OCI-LY1 (cell line): ENCODE results near the gene EEIG1.

Experiments used
- H2AFZ ChIP-seq: fragments of 200-600 bp; sonication (generic), shearing (Covaris generic); 2 replicates; pipeline ENCODE4 v1.6.0; 2014; ENCODE audit warnings: antibody characterized with exemption, mild to moderate bottlenecking, low read length
- H3F3A ChIP-seq: fragments of 200-600 bp; sonication (generic), shearing (Covaris generic); 2 replicates; pipeline ENCODE4 v1.6.0; 2014; ENCODE audit warnings: mild to moderate bottlenecking, antibody characterized with exemption, low read length, moderate library complexity; ENCODE audit not compliant: insufficient read depth
- H3K27ac ChIP-seq: fragments of 200-600 bp; sonication (generic); 2 replicates; pipeline ENCODE4 v1.5.1; 2014; ENCODE audit warnings: low read length, mixed run types, mild to moderate bottlenecking, low read depth; ENCODE audit not compliant: poor library complexity, severe bottlenecking
- H3K27me3 ChIP-seq: fragments of 200-600 bp; sonication (generic); 2 replicates; pipeline ENCODE4 v1.6.0; 2014; ENCODE audit warnings: antibody characterized with exemption, mild to moderate bottlenecking, low read length, moderate library complexity; ENCODE audit not compliant: insufficient read depth
- H3K36me3 ChIP-seq: fragments of 200-600 bp; sonication (generic); 2 replicates; pipeline ENCODE4 v1.6.1; 2014; ENCODE audit warnings: mild to moderate bottlenecking, antibody characterized with exemption, low read length, moderate library complexity, mixed read lengths; ENCODE audit not compliant: insufficient read depth
- H3K4me1 ChIP-seq: fragments of 200-600 bp; sonication (generic); 2 replicates; pipeline ENCODE4 v1.5.1; 2014; ENCODE audit warnings: mild to moderate bottlenecking, low read length, moderate library complexity; ENCODE audit not compliant: insufficient read depth, severe bottlenecking
- H3K4me2 ChIP-seq: fragments of 200-600 bp; sonication (generic), shearing (Covaris generic); 2 replicates; pipeline ENCODE4 v1.6.1; 2014; ENCODE audit warnings: low read length
- H3K4me3 ChIP-seq: fragments of 200-600 bp; sonication (generic); 2 replicates; pipeline ENCODE4 v1.5.1; 2014; ENCODE audit warnings: low read length, low read depth, mild to moderate bottlenecking, mixed read lengths; ENCODE audit not compliant: poor library complexity, severe bottlenecking
- H3K79me2 ChIP-seq: fragments of 200-600 bp; shearing (Covaris generic); 2 replicates; pipeline ENCODE4 v1.6.1; 2016; ENCODE audit warnings: mixed run types, low read length, mixed read lengths; ENCODE audit not compliant: insufficient read depth
- H3K9ac ChIP-seq: fragments of 200-600 bp; sonication (generic), shearing (Covaris generic); 2 replicates; pipeline ENCODE4 v1.6.1; 2014; ENCODE audit warnings: mild to moderate bottlenecking, low read length, mixed read lengths
- H3K9me2 ChIP-seq: fragments of 200-600 bp; sonication (generic), shearing (Covaris generic); 2 replicates; pipeline ENCODE4 v1.6.1; 2014; ENCODE audit warnings: low read depth, mild to moderate bottlenecking, low read length, mixed read lengths
- H3K9me3 ChIP-seq: fragments of 200-600 bp; shearing (Covaris generic); 2 replicates; pipeline ENCODE4 v1.6.1; 2014; ENCODE audit warnings: low read length, mixed read lengths
- H4K20me1 ChIP-seq: fragments of 200-600 bp; sonication (generic), shearing (Covaris generic); 2 replicates; pipeline ENCODE4 v1.6.0; 2016; ENCODE audit warnings: mild to moderate bottlenecking, low read length; ENCODE audit not compliant: insufficient read depth
- CTCF ChIP-seq: fragments of 200-600 bp; sonication (generic), shearing (Covaris generic); IDR thresholded peaks from 2 replicates; pipeline ENCODE4 v1.5.1; 2017; ENCODE audit warnings: mild to moderate bottlenecking, antibody characterized with exemption, low read length, moderate library complexity, mixed read lengths
- EZH2 ChIP-seq: fragments of 200-600 bp; sonication (generic), shearing (Covaris generic); IDR thresholded peaks from 2 replicates; pipeline ENCODE4 v1.8.0; 2017; ENCODE audit warnings: borderline replicate concordance, mixed run types, mild to moderate bottlenecking, antibody characterized with exemption, low read length, moderate library complexity, mixed read lengths

The EEIG1 gene

GRCh38 chr9:127953768-127954505 is 26.9 kb downstream of the EEIG1 start:
- Histone ChIP-seq H3K4me3 (no peak overlapping the region), H2AFZ (no peak overlapping the region), H3K9me3 (no peaks in the 10 kb centered on the region), H3F3A (no peaks in the 10 kb centered on the region), H3K27ac (peak overlapping the region; percentile 6), H3K9ac (no peak overlapping the region), H3K27me3 (no peaks in the 10 kb centered on the region), H4K20me1 (no peaks in the 10 kb centered on the region), H3K4me1 (peaks cover 33% of the 10 kb centered on the region), H3K9me2 (no peaks in the 10 kb centered on the region), H3K79me2 (peaks cover 51% of the 10 kb centered on the region), H3K4me2 (no peak overlapping the region), H3K36me3 (peaks cover 24% of the 10 kb centered on the region; the same call in 1 of the 2 replicates)
- no peak for TF ChIP-seq EZH2
- TF ChIP-seq CTCF = no peak

DNA sequence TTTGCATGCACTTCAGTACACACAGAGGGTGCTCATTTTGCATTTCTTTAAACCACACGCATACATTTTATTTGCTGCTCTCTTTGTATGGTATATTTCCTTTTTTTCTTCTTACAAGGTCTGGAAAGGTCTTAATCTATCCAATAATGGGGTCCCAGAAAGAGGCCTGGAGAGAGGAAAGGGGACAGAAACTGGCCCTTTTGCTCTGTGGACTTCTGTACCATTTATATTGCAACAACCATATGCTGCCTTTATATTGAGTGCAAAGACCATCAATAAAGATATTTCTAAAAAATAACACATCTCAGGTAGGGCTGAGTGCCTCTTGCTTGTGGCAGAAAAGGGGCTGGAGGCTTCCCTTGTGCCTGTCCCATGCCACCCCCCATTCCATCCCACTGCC is 27.6 kb downstream of the EEIG1 start:
- Histone ChIP-seq H3K9ac (no peak overlapping the region), H3K27me3 (no peaks in the 10 kb centered on the region), H3K4me2 (no peak overlapping the region), H3K4me3 (no peak overlapping the region), H3K4me1 (peaks cover 33% of the 10 kb centered on the region), H3F3A (no peaks in the 10 kb centered on the region), H3K36me3 (peaks cover 26% of the 10 kb centered on the region; the same call in 1 of the 2 replicates), H3K9me3 (no peaks in the 10 kb centered on the region), H3K79me2 (peaks cover 43% of the 10 kb centered on the region), H3K9me2 (no peaks in the 10 kb centered on the region), H4K20me1 (no peaks in the 10 kb centered on the region), H2AFZ (no peak overlapping the region), H3K27ac (no peak overlapping the region)
- TF ChIP-seq EZH2 = no peak
- no peak for TF ChIP-seq CTCF

DNA sequence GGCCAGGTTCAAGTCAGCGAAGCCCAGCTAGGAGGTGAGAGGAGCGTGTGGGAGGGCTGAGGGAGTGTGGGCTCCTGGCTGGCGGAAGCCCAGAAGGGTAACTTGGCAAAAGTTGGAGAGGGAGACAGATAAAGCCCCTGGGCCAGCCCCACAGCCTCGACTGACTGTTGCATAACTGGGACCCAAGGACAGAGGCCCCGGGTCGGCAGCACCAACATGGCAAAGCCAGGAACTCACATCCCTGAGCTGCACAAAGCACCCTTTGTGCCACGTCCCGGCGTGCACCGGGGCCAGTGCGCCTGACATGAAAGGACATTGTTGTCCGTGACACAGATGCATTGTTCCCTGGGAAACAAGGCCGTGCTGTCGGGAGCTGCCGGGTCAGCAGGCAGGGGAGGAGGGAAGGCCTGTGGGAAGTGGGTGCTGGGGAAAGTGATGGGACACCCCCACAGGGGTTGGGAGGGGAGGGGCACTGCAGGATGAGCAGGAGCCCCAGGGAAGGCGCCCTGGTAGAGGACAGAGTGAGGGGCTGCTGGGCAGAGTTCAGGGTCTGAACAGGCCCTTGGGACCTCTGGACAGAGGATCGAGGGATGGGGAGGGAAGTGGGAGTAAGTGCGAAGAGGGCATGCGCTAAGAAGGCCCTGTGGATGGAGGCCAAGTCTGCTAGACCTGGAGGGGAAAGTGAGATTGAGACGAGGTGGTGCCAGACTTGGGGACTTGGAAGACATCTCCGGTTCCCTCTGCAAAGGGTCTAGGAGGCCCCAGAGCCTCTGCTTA is 30.1 kb downstream of the EEIG1 start:
- no peak overlapping the region for H3K4me3 ChIP-seq
- peaks cover 26% of the 10 kb centered on the region for H3K4me1 ChIP-seq
- no peak overlapping the region for H3K9ac ChIP-seq
- no peak overlapping the region for H2AFZ ChIP-seq
- H3K79me2 ChIP-seq = peaks cover 22% of the 10 kb centered on the region
- H3K9me2 ChIP-seq = no peaks in the 10 kb centered on the region
- H3K9me3 ChIP-seq = no peaks in the 10 kb centered on the region
- peak overlapping the region; percentile 43 for H3K27ac ChIP-seq
- TF ChIP-seq CTCF (no peak), EZH2 (no peak)
- H4K20me1 ChIP-seq = no peaks in the 10 kb centered on the region
- peaks cover 42% of the 10 kb centered on the region; the same call in 1 of the 2 replicates for H3K36me3 ChIP-seq
- H3K4me2 ChIP-seq = no peak overlapping the region
- no peaks in the 10 kb centered on the region for H3K27me3 ChIP-seq
- H3F3A ChIP-seq = no peaks in the 10 kb centered on the region
